H1 (cell line): ENCODE data around the gene DNAAF3. TPM values are rescaled to one million over a fixed set of nuclear protein-coding genes. Genes with fewer than 3 reads are reported as not detected.

Experiments
- CBX5 ChIP-seq: fragments of 300-800, 300-1000 bp; sonication (generic); IDR thresholded peaks from 2 replicates; pipeline ENCODE4 v1.7.1; 2016; ENCODE audit warnings: antibody characterized with exemption, low read length, low read depth
- CHD1 ChIP-seq: IDR thresholded peaks from 2 replicates; pipeline ENCODE4 v1.6.1; 2012; ENCODE audit warnings: low read depth, low read length, improper control_type of control experiment
- CHD2 ChIP-seq: IDR thresholded peaks from 2 replicates; pipeline ENCODE4 v1.6.1; 2012; ENCODE audit warnings: low read length, improper control_type of control experiment
- EGR1 ChIP-seq: IDR thresholded peaks from 2 replicates; pipeline ENCODE4 v1.6.1; 2011; ENCODE audit warnings: low read depth, low read length, borderline replicate concordance
- FOSL1 ChIP-seq: IDR thresholded peaks from 2 replicates; pipeline ENCODE4 v1.6.1; 2011; ENCODE audit warnings: mild to moderate bottlenecking, low read depth, low read length, moderate library complexity; ENCODE audit not compliant: insufficient read depth
- GTF2F1 ChIP-seq: IDR thresholded peaks from 2 replicates; pipeline ENCODE4 v1.6.1; 2012; ENCODE audit warnings: low read depth, low read length, improper control_type of control experiment, borderline replicate concordance
- KDM4A ChIP-seq: IDR thresholded peaks from one replicate; pipeline ENCODE4 v1.7.1; 2012; ENCODE audit warnings: low read depth, mild to moderate bottlenecking, moderate library complexity, low read length, inconsistent platforms; ENCODE audit not compliant: severe bottlenecking
- NANOG ChIP-seq: IDR thresholded peaks from 2 replicates; pipeline ENCODE4 v1.6.1; 2011; ENCODE audit warnings: low read length, low read depth, mild to moderate bottlenecking, inconsistent platforms; ENCODE audit not compliant: insufficient read depth, poor library complexity, severe bottlenecking
- TAF1 ChIP-seq: IDR thresholded peaks from 2 replicates; pipeline ENCODE4 v1.6.1; 2011; ENCODE audit warnings: mild to moderate bottlenecking, low read depth, low read length
- polyA plus RNA-seq, 7 experiments: library from polyadenylated mRNA; depleted of rRNA in 3 of 7; stranded (reverse) in 5 of 7; unstranded in 2 of 7; fragments of >200 nt in 5 of 7; fragments of 200-250 nt in 2 of 7; gene quantifications; 1 replicate in 5 of 7; 2 replicates in 1 of 7; 4 replicates in 1 of 7; pipeline versions ENCODE4 v1.2.1 to v1.2.3, GENCODE V29; 2011 to 2013; ENCODE audit warnings: missing spikeins in 2 of 7, mixed read lengths in 2 of 7
- total RNA-seq: library from RNA; stranded (reverse); fragmentation: NEBNext Ultra II Directional; extraction: Animal tissue kit (Norgen Biotek cat#: 25700); gene quantifications from 2 replicates; pipeline ENCODE4 v1.2.1, GENCODE V29; 2021
- TF ChIP-seq, protein P1 (sequence below), 3 experiments: IDR thresholded peaks; 1 replicate in 2 of 3; 2 replicates in 1 of 3; pipeline versions ENCODE4 v1.5.1 to v1.6.1; 2011; ENCODE audit warnings: low read length in 3 of 3, mild to moderate bottlenecking in 3 of 3, inconsistent platforms in 2 of 3, low read depth in 1 of 3, moderate library complexity in 1 of 3; ENCODE audit not compliant: insufficient read depth in 1 of 3; ENCODE audit errors: control extremely low read depth in 1 of 3
- TF ChIP-seq, protein P2 (sequence below): IDR thresholded peaks from 2 replicates; pipeline ENCODE4 v1.6.1; 2012; ENCODE audit warnings: inconsistent platforms
- TF ChIP-seq, protein P3 (sequence below): IDR thresholded peaks from 2 replicates; pipeline ENCODE4 v1.6.1; 2011; ENCODE audit warnings: low read length, improper control_type of control experiment

Gene DNAAF3
- total and polyA plus RNA-seq, 2 of the 8 experiments (the other 6 are each of a cell fraction or from before 2014, with no cell fraction given): 5.4 to 8.0 TPM

DNA sequence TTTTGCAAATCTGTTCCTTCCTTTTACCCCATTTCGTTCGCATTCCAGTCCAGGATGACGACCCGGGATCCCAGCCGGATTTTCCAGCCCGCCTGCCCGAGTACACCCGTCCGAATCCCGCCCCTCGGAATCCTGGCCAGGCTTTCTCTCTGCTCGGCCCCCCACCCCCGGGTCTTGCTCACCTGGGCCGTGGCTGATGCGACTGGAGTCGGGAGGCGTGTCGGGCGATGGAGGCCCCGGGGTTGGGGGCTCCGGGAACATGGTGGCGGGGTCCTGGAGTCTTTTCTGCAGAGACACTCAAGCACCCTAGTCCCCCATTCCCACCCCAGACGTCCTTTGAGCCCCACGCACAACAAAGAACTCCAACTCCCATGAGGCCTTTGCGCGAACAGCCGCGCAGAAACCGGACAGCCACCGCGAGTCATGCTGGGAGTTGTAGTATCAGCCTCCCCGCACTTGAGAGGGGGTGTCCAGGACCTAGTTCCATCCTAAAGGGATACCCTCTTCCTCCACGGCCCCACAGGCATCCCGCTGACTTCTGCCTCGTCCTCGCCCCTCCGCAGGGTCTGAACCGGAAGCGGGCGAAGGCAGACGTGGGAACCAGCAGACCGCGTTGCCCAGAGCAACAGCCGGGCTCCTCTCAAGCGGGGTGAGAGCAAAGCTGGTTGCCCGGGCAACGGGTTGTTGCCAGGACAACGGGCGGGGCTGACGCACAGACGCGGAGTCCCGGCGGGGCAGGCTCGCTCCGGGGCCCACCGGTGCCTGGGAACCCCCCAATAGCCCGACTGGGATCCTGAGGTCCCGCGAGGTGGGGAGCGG is 12.6 kb upstream of the DNAAF3 start (continued):
- TF ChIP-seq, protein P1, sequence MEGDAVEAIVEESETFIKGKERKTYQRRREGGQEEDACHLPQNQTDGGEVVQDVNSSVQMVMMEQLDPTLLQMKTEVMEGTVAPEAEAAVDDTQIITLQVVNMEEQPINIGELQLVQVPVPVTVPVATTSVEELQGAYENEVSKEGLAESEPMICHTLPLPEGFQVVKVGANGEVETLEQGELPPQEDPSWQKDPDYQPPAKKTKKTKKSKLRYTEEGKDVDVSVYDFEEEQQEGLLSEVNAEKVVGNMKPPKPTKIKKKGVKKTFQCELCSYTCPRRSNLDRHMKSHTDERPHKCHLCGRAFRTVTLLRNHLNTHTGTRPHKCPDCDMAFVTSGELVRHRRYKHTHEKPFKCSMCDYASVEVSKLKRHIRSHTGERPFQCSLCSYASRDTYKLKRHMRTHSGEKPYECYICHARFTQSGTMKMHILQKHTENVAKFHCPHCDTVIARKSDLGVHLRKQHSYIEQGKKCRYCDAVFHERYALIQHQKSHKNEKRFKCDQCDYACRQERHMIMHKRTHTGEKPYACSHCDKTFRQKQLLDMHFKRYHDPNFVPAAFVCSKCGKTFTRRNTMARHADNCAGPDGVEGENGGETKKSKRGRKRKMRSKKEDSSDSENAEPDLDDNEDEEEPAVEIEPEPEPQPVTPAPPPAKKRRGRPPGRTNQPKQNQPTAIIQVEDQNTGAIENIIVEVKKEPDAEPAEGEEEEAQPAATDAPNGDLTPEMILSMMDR (IDR thresholded peaks at IDR 0.05; ENCODE audit: control extremely low read depth in 1 of 3, insufficient read depth in 1 of 3, low read depth in 1 of 3, low read length in 3 of 3): no peak
- TF ChIP-seq NANOG (no peak), EGR1 (peak; percentile 95), CHD1 (no peak), CHD2 (no peak; the same call in 1 of the 2 replicates), GTF2F1 (no peak), KDM4A (peak; percentile 42), CBX5 (no peak), TAF1 (peak; percentile 42; the same call in 1 of the 2 replicates), FOSL1 (no peak)
- TF ChIP-seq, protein P2, sequence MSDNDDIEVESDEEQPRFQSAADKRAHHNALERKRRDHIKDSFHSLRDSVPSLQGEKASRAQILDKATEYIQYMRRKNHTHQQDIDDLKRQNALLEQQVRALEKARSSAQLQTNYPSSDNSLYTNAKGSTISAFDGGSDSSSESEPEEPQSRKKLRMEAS: no peak; the same call in 1 of the 2 replicates
- TF ChIP-seq, protein P3, sequence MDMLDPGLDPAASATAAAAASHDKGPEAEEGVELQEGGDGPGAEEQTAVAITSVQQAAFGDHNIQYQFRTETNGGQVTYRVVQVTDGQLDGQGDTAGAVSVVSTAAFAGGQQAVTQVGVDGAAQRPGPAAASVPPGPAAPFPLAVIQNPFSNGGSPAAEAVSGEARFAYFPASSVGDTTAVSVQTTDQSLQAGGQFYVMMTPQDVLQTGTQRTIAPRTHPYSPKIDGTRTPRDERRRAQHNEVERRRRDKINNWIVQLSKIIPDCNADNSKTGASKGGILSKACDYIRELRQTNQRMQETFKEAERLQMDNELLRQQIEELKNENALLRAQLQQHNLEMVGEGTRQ: no peak
